Upper lobe of left lung (tissue), 4 donors: ENCODE measurements around the gene ILK.

ENCODE experiments used
- CTCF ChIP-seq, 6 experiments: fragments of 450-650 bp in 4 of 6; fragments of 200-600 bp in 2 of 6; sonication (generic) in 2 of 6; IDR thresholded peaks; one replicate each; pipeline ENCODE4 v1.5.1; 2016 to 2019; ENCODE audit warnings: antibody characterized with exemption in 6 of 6
- POLR2A ChIP-seq, 4 donors: fragments of 450-650 bp; IDR thresholded peaks; one replicate each; pipeline ENCODE4 v1.5.1; 2016 to 2017; ENCODE audit warnings: antibody characterized with exemption in 4 of 4, mild to moderate bottlenecking in 2 of 4
- POLR2AphosphoS5 ChIP-seq, 2 donors: sonication (generic); formaldehyde crosslinking; IDR thresholded peaks; one replicate each; pipeline ENCODE4 v1.5.1; 2017; ENCODE audit warnings: antibody characterized with exemption in 2 of 2

- TF ChIP-seq CTCF (IDR thresholded peaks at IDR 0.05) (no peak), POLR2A (IDR thresholded peaks at IDR 0.05) (no peak), POLR2AphosphoS5 (IDR thresholded peaks at IDR 0.05) (no peak)
Observed at GRCh38 chr11:6609502-6610015, 6.0 kb downstream of the ILK start.
